ENCODE results near the gene CEP295NL.

GRCh38 chr17:78917451-78918275, 14.7 kb upstream of the CEP295NL start:
- TF ChIP-seq EP300 (IDR thresholded peaks at IDR 0.05) (no peak), RAD21 (conservative IDR thresholded peaks at IDR 0.05 in 1 of 2, IDR thresholded peaks at IDR 0.05 in 1 of 2) (no peak), EHF (CRISPR knock-in tag; IDR thresholded peaks at IDR 0.05) (no peak), POLR2A (IDR thresholded peaks at IDR 0.05; ENCODE audit: low read length) (no peak)

All from A549 (cell line).